NCI-H2171 (cell line): ENCODE measurements around the gene DTX3.

Experiments used
- DNase-seq: peaks from one replicate; lab custom pipeline; 2025; lab: John Stamatoyannopoulos, UW

Gene DTX3

GRCh38 chr12:57620245-57620935 lies 15.8 kb downstream of the DTX3 start:
- DNase-seq: no peak

- no peak for DNase-seq
Measured at GRCh38 chr12:57620936-57621496, 16.4 kb downstream of the DTX3 start.

DNA sequence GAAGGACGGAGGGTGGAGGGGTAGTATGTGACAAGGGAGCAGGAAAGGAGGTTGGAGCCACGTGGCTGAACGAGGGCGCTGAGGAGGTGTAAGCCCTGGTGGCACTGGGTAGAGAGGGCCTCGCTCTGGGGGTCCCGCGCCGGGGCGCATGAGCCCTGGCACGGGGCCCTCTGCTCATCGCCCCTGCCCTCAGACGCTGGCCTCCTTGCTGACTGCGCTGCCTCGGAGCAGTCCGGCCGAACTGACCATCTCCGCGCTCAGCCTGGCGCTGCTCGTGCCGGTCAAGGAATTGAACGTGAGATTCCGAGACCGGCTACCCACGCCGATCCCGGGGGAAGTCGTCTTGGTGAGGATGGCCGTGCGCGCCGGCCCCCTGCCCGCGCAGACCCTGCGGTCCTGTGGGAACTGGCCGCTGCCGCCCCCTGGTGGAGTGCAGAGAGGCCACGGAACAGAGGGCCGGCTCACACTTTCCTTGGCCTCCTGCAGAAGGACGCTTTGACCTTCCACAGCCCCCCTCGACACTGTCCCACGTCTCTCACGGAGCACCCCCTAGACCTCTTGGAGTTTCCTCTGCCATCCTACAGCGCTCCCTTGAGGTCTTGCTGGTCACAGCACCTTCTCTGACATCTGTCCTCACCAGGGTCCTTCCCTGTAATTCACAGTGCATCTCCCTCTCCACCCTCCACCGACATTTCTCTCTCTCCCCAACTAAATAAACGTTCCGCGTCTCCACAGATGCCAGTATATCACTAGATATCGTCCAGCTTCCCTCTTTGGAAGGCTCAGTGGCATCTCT lies 17.1 kb downstream of the DTX3 start:
- peak; percentile 37 for DNase-seq

GRCh38 chr12:57622293-57623245 lies 17.9 kb downstream of the DTX3 start:
- DNase-seq: no peak

DNA sequence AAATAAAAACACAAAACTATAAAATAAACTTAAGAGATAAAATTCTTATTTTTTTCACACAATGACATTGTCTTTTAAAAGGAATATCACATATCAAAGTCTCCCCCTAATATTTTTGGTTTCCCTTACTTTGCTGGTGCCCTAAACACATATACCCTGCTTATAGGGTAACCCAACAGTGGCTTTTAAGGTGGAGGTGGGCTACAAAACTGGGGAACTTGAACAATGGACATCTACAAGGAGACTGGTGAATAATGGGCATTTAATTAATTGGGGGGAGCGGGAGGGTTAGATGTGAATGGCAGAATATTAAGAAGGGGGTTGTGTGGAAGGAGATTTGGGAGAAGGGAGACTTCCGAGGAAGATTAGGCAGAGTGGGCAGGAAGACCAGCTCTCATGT lies 18.8 kb downstream of the DTX3 start:
- DNase-seq: no peak

GRCh38 chr12:57623811-57624390 lies 19.3 kb downstream of the DTX3 start:
- no peak for DNase-seq

- no peak for DNase-seq
Measured at GRCh38 chr12:57624441-57625220, 20.0 kb downstream of the DTX3 start.

DNA sequence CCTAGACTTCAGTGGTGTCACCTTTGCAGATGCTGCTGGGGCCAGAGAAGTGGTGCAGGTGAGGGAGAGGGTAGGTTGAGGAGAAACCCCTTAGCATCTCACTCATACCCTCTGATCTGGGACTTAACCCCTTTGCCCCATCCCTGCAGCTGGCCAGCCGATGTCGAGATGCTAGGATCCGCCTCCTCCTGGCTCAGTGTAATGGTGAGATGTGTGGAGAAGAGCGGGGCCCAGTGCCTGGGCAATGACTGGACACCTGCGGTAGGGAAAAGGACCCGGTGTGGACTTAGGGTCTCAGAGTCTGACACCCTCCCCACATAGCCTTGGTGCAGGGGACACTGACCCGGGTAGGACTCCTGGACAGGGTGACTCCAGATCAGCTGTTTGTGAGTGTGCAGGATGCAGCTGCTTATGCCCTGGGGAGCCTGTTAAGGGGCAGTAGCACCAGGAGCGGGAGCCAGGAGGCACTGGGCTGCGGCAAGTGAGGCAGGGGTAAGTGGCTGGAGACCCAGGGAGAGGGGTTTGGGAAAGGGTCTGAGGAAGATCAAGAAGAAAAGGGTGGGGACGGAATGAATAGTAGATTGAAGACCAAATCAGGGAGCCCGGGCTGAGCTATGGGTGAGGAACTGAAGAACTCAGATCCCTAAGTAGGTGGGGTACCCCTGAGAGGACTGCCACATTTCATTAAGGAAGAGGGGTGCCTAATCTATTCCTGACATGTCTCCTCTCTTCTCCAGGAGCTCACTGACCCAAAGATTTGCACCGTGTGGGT lies 20.8 kb downstream of the DTX3 start:
- DNase-seq: no peak

GRCh38 chr12:57626111-57626920 lies 21.7 kb downstream of the DTX3 start:
- DNase-seq: no peak

DNA sequence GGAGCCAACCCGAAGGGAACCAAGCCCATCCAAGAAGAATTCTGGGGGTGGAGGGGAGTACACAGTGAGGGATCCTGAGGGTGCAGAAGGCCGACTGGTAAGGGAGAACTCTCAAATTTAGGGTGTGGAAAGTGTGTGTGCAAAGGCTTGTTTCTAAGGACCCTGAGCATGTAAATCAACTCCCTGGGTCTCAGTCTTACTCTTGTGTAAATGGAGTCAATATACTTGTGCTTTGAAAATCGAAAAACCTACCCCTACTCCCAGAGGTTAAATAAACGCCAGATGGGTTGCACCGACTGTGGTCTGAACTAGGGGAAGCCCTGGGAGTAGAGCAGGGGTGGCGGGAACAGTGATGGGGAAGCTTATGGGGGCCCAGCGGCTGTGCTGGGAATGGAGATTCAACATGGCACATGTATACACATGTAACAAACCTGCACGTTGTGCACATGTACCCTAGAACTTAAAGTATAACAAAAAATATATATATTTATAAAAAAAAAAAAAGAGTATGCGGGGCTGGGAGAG lies 22.4 kb downstream of the DTX3 start:
- DNase-seq: no peak

DNA sequence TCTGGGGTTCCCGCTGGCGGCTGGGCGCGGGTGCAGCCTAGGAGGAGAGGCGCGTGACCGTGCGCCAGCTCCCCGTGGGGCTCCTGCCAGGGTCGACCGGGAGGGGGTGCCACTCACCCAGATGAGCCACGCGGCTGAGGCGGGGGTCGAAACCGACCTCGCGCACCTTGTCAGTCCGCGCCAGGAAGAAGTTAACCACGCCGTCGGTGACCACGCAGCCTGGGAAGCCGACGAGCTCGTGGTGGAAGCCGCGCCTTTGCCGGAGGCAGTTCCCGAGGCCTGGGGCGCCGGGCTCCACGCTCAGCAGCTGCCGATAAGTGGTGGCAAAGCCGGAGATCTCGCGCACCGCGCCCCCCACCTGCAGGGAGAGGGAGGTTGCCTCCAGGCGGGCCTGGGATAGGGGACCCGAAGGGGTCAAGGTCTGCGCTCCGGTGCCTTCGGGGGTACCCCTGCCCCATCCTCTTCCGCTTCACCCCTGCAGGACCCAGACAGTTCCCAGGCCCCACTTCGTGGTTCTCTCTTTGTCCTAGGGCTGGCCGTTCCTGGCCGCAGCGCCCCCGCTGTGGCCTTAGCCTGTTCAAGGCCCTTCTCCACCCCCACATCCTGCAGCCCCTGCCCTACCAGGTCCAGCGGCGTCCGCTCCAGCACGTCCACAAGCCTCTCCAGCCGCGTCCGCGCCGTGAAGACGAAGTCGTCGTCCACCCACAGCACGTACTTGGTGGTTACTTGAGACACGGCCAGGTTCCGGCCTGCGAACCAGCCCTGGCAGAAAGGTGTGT lies 23.1 kb downstream of the DTX3 start:
- no peak for DNase-seq

DNA sequence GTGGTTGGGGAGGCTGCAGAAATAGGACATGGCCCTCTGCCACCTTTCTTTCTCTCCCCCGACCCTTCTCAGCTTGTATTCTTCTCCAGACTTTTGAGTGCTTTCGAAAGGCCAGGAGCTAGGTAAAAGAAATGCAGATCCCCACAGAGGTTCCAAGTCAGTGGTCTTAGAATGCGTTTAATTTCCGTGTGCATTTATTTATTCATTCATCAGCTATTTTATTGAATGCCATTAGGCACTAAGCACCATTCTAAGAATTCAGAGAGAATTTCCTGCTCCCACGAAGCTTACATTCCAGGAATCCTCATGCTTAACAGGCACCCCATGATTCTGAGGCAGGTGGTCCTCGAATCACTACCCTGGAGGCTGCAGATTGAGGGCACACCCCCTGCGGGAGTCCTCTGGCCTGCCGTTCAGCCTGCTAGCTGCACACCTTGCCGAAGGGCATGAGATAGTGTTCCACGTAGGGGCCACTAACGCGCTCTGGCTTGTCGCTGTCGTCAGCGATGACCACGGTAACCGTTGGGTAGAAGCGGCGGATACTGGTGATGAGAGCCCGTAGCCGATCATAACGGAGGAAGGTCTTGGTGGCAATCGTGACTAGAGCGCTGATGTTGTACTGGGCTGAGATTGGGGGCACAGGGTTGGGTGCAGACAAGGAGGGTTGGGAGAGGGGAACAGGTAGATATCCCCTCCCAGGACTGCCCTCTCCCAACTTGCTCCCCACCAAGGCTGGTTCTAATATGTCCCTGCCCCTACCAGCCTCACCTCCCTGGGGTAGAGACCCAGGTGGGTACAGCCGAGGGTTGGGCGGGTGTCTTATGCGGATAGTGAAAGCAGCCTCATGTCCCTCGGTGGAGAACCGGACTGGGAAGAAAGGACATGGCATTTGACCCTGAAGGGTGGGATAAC lies 23.9 kb downstream of the DTX3 start:
- no peak for DNase-seq

GRCh38 chr12:57629897-57630471 lies 25.4 kb downstream of the DTX3 start:
- no peak for DNase-seq

GRCh38 chr12:57630891-57631433 lies 26.3 kb downstream of the DTX3 start:
- DNase-seq: no peak

DNA sequence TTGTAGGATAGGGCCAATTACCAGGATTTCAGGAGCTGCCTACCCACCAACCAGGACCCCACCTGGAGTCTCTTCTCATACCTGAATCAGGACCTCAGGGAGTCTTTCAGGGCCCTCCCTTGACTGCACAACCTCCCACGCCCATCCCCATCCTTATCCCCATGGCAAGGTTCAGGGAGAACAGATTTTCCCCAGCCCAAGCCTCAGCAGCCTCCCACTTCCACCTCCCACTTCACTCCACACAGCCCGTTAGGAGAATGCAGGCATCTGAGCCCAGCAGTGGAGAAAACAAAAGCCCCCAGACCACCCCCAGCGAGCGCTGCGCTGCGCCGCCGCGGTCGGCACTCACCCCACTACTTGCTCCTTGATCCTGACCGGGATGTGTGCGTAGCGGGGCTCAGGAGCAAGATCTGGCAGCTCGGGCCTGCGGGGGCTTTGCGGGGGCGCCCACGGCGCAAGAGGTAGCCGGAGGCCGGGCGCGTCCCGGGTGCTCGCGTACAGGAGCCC lies 27.0 kb downstream of the DTX3 start:
- DNase-seq: no peak
